Right kidney (tissue), 1 donor: ENCODE results near the gene EXOC4.

ENCODE experiments used
- DNase-seq: peaks from one replicate; pipeline ENCODE4 v3.0.0-alpha.2; 2016

EXOC4 gene

DNA sequence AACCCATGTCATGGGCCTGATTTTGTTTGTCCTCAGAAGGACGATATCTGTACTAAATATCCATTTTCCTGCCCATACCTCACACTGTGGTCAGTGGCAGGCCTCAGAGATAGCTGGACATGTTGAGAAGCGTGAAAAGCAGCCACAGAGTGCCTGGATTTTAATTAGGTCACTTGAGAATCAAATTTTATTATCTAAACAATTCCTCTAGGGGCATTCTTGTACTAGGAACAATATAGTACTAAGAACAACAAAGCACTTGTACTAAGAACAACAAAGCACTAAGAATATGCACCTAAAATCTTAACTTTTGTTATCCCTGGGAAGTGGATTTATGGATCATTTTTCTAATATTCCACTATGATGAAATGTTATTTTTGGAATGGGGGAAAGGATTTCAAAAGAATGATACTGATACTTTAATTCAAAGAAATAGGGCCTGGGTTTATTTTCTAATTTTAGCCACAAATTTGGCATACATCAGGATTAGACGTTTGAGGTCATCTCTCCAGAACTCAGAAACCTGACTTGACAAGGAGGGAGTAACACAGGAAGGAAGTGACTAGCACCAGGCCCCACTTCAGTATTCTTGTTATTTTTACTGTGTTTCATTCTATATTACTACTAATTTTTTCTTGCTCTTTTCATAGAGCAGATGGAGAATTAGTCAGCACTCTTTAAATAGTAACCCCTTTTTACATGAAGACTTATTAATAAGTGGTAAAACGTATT, 112.2 kb downstream of the EXOC4 start:
- DNase-seq: no peak

DNA sequence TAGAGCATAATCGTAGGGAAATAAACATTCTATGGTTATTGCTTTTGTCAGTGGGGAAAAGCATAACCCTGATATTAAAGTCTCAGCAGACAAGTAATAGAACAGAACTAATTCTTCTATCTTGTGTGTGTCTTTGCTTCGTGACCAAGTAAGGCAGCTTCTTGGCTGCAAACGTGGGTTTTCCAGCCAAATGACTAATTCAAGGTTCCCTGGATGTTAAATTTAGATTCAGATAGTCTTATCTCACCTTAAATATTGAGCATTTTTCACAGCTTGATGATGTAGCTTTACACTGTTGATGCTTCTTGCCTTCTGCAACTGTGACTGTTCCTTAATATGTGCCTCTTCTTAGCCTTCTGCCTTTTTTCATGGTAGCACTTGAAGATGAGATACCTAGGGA, 113.0 kb downstream of the EXOC4 start:
- DNase-seq: no peak

DNA sequence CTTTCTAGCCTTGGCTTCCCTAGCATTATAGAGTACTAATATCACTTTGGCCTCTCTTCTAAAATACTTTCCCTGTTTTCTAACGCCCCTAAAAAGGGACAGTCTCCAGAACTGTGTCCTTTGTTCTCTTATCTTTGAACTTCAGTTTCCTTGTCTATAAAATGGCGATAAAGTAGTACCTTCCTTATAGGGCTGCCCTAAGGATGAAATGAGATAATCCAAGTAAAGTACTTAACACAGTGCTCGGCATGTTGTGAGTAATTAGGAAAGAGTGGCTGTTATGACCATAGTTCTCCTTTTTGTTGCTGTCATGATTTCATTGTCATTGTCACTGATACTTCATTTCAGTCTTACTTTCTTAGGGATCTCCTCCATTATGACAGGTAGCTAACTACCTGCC, 114.7 kb downstream of the EXOC4 start:
- no peak for DNase-seq

DNA sequence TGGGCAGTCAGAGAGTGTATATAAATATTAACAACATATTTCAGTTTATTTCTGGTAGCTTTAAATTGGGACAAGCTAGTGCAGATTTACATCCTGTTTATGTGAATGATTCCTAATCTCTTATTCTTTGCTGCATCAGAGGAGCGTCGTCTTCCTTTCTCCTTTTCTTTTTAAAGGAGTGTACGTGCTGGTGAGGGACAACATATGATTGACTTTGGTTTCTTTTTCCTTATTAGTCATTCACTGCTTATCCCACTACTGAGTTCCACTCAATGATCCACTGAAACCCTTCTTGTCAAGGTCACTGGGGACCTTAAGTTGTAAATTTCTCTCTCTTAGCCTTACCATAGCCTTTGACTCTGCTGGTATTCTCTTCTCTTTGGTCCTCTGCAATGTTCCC, 116.3 kb downstream of the EXOC4 start:
- DNase-seq: no peak

DNA sequence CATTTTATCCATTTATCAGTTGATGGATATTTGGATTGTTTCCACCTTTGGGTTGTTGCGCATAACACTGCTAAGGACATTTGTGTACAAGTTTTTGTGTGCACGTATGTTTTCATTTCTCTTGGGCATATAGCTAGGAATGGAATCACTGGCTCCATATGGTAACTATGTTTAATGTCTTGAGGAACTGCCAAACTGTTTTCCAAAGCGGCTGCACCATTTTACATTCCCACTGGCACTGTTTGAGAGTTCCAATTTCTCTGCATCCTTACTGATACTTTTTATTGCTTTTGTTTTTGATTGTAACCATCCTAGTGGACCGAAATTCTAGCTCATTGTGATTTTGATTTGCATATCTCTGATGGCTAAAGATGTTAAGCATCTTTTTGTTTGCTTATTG, 118.7 kb downstream of the EXOC4 start:
- DNase-seq: no peak

DNA sequence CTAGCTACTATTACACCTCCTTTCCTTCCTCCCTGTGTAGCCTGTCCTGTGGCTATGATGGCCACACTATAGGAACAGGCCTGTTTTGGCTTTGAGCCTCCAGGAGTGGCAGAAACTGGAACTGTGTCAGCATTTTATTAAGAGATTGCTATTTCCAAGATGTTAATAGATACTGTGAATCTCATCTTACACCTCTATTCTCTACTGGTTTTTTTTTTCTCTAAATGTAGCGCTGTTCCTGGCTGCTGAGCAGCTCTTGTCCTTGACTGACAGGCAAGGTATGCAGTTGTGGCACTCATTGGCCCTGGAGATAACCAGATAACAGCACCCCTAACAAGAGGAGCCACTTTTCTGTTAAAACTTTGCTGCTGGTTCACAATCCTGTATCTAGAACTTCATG, 119.5 kb downstream of the EXOC4 start:
- DNase-seq: no peak

DNA sequence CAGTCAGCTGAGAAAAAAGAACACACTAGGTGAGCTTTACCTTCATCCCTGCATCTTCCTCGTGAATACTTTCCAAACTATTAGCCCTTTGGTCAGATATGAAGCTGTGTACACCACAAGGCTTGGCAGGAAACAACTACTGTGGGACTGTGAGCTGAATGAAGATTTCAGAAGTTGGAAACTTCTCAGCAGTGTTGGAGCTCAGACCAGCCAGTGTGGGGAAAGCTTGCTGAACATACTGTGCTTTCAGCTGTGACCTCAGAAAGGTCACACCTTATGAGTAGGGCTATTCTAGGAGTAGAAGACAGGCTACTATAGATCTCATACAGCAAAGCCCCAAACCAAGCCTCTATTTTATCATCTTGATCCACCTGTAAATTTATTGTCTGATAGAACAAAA, 123.6 kb downstream of the EXOC4 start:
- no peak for DNase-seq

DNA sequence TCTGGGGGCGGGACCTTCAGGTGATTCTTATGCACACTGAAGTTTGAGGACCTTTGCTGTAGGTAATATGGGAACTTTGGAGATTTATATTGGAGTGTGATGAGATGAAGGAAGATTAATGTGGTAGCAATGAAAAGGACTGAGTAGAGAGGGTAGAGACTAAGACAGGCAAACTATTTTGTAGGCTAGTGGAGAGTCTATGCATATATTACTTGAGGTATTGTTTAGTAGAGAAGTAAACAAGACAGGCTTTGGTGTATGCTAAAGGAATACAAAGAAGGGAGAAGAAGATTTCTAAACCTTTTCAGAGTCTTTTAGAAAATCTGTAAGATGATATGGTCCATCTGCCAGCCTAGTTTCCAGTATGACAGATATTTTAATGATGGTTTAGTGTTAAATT, 129.1 kb downstream of the EXOC4 start:
- DNase-seq: no peak

DNA sequence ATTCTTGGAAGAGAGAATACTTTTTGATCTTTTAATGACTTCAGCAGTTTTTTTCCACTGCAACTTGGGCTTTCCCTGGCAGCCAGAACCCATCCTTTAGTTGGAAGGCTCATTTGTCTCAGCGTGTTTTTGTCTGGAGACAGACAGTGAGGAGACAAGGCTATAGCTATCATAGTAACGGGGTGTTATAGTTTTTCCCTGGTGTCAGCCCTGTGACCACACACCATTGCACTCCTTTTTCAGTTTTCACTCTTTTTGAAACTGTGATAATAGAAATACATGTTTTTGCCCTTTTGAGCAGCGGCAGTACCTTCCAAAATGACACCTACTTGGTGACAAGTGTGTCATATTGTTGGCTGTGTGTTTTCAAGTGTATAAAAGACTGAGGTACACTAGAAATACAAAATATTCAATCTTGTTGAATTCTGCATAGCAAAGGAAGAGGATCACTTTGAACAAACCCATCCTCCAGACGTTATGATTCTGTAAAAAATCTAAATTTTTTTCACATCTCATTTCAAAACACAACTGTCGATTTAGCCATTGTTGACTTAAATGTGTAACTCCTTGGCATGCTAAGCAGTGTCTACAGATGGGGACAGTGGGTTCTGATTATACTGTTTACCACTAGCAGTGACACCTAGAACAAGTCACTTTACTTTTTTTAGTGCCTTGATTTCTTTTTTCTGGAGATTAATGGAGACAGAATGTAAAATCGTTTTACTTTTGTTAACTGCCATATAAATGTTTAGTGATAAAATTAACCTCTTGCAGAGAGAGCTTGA, 130.1 kb downstream of the EXOC4 start:
- DNase-seq: no peak

DNA sequence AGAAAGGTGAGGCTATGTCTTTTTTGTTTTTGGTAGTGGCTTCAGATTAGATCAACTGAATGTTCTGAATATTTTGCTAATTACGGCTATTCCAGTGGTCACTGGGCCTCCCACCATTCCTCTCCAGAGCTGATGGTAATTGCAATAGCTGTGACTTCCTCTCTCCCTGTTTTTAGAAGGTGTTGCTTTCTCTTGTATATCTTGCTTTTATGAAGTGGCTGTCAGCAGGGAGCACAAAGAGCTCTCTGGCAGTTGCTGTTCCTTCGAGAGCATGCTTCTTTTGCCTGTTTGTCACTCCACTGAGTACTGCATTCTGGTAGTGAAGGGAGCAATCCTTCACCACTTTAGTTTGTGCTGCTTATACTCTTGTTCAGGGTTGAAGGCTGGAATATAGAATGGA, 133.3 kb downstream of the EXOC4 start:
- no peak for DNase-seq

DNA sequence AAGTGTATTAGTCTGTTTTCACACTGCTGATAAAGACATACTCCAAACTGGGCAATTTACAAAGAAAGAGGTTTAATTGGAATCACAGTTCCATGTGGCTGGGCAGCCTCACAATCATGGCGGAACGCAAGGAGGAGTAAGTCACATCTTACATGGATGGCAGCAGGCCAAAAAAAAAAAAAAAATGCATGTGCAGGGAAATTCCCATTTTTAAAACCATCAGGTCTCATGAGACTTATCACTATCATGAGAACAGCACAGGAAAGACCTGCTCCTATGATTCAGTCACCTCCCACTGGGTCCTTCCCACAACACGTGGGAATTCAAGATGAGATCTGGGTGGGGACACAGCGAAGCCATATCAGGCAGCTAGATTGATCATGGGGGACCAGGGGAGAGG, 136.8 kb downstream of the EXOC4 start:
- DNase-seq: no peak

DNA sequence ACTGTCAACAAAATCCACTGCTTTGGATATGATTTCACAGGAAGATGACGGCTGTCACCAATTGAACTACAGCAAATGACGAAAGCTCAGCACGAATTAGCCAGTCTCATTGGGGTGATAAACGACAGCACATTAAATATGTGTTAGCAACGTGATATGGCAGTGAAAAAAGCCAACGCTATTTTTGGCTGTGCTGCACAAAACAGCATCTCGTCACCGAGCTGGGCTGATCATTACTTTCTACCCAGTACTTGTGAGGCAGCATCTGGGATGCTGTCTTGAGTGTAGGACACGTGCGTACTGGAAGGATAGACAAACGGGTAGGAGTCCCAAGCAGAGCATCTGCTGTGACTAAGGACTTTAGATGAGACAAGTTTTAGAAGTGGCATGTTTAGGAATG, 138.3 kb downstream of the EXOC4 start:
- no peak for DNase-seq

DNA sequence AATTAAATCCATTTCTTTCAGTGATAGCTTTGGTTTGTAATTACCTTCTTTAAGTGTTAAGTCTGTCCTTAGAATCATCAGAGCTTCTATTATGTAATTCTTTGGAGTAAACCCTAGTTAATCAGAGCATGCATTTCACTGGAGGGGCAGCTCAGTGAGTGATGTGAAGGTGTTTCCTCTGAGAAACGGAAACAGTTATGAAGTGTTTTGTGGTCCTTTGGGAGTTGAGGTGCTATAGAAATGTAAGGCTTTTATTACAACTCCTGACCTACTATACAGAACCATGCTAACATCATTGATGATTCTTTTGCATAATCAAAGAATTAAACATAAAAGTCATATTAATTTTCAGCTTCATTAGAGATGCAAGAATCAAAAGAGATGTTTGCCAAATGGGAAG, 141.5 kb downstream of the EXOC4 start:
- no peak for DNase-seq

DNA sequence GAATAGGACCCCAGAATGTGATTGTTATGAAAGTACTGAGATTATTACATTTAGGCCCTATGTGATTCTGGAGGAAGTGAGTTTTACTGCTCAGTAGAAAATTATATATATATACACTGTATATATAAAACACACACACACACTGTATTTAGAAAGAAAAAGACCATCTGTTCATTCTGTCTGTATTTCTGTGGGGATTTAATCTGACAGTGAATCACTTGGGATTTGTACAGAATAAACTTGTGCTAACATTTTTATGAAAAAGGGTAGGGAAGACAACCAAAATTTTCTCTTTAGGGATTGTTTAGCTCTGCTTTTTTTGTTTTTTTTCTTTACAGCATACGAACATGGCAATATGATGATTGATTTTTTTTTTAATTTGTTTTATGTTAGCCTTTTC, 142.7 kb downstream of the EXOC4 start:
- no peak for DNase-seq

DNA sequence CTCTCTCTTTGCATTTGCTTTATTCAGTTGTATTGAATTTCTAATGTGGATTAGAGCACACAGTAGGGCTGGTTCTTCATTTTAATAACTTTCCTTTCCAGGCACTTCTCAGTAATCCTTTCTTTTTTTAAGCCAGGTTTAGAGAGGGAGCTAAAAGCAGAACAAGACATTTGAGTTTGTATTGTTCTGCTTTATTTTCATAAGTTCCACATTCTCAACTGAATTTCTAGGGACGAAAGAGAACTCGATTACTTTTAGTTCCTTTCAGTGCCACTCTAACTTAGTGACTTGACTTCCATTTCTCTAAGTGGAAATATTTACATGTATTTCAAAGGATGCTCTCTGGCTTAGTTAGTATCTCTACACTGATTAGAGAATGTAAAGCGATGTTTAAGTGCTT, 145.6 kb downstream of the EXOC4 start:
- no peak for DNase-seq

DNA sequence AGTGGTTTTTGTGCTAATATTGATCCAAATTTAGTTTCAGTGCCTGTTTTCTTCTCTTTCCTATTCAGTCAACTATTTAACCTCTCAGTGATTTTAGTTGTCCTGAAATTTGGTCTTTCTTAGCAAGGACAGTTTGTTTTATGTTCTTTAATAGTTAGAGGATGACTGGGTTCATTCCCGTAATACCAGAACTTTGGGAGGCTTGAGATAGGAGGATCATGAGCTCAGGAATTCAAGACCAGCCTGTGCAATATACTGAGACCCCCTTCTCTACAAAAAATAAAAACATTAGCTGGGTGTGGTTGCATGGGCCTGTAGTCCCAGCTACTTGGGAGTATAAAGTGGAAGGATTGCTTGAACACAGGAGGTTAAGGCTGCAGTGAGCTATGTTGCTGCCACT, 148.3 kb downstream of the EXOC4 start:
- DNase-seq: no peak

DNA sequence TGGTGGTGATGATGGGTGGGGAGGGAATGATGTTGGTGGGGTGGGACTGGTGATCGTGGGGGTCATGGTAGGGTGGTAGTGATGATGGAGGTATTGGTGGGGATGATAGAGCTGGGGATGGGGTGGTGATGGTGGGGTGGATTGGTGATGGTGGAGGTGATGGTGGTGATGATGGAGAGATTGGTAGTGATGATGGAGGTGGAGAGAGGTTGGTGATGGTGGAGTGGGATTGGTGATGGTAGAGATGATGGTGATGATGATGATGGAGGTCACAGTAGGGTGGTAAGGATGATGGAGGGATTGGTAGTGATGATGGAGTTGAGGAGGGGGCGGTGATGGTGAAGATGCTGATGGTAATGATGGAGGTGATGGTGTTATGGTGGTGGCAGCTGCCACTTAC, 155.3 kb downstream of the EXOC4 start:
- DNase-seq: no peak

DNA sequence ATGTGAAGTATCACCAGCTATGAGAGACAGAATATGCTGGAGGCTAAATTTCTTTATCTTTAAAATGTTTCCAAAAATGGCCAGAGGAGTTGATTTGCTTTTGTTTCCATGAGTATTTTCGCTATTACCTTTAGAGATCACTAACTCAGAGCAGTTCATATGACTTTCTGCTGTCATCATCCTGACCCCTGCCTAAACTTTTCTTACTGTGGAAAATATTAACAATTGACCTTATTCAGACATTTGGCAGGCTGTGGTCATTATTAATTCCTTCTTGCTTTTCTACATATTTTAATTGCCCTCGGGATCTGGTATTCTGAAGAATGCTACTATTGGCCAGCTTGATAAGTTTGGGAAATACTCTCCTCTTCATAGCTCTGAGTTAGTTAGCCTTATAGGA, 156.5 kb downstream of the EXOC4 start:
- no peak for DNase-seq

DNA sequence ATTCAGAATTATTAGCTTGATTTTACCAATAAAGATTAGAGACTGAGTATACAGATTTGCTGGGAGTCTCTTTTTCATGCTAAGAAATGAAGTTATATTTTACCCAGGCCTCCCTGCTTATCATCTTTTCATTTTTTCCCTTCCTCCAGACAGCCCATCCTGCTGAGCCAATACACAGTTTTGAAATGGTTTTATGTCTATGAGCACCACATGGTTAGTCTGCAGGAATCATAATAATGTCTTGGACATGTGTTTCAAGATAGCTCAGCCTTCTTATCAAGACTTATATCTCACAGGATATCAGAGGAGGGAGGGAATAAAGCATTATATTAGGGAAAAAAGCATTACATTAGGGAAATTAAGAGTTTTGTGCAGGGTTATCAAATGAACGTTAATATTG, 157.1 kb downstream of the EXOC4 start:
- DNase-seq: no peak

DNA sequence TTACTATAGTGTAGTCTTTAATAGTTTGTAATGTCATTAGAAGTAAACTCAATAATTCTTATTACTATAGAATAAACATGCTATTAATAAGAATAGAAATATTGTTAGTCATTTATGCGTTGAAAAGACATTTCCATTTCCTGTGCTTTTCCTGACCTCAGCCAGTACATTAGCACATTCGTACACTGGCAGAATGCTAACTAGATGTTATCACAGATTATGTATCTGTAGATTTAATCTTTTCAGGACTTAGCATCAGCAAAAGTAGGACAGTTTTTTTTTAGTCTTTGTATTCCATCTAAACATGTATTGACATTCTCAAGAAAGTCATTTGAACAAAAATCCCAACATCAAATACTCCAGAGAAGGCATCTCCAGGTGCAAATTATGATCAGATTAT, 158.5 kb downstream of the EXOC4 start:
- DNase-seq: no peak

DNA sequence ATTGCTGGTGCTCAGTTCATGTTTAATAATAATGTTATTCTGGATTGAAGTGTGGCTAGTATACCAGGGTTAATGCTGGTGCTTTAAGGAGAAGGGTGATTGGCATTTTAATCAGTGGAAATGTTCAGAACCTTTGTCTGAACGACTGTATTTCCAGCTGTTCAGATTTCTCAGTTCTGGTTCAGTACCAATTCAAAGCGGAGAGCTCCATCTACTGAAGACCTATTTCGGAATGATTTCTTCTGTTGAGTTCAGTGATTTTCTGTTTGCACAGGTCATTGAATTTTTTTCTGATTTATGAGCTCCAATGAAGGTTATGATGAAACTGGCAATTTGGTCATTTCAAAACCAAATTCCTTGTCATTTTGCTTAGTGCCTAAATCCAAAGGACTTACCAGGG, 160.1 kb downstream of the EXOC4 start:
- no peak for DNase-seq

DNA sequence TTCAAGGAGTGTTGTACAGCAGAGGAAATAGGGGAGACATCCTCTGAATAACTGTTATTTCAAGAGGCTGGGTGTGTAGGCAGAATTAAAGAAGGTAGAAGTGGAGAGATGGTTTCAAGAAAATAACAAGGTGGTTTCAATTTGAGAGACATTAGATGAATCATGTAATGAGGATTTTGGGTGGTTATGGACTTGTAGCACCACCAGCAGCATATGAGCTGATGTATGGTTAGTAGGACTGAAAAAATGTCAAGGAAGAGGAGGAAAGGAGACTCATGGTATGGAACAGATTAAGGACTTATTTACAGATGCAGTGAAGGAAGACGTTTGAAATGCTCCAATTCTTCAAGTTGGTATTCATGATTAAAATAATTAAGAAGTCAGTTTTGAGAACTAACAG, 166.2 kb downstream of the EXOC4 start:
- DNase-seq: no peak

DNA sequence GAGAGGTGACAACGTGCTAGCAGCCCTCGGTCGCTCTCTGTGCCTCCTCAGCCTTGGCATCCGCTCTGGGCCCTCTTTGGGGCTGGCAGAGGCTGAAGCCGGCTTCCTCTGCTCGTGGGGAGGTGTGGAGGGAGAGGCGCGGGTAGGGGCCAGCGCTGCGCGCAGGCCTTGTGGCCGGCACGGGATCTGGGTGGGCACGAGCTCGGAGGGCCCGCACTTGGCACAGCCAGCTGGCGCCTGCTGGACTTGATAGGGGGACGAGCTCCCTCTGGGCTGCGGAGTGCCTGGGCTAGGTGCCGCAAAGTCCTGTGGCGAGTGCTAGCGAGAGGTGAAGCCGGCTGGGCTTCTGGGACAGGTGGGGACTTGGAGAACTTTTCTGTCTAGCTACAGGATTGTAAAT, 170.7 kb downstream of the EXOC4 start:
- DNase-seq: no peak

DNA sequence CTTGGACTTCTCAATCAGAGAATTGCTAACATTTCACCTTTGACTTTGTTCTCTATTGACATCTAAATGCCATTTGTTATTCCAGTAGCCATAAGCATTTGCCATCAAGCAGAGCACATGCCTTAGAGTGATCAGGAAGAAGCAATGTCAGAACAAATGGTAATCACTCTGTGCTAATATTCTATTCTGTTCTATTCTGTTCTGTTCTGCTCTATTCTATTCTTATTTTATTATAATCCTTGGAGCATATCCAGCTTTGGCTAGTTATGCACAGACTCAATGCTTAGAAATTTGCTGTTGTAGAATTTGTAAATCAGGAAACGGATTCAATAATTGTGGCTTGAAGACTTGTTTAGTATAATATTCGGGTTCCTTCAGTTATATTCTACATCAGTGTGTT, 175.4 kb downstream of the EXOC4 start:
- no peak for DNase-seq
